Neural progenitor cell (in vitro differentiated cells): ENCODE results near the gene YBX3. TPM values are rescaled to one million over a fixed set of nuclear protein-coding genes. Genes with fewer than 3 reads are reported as not detected.

Source experiments
- DNase-seq: peaks from one replicate; pipeline ENCODE4 v3.0.0-alpha.2; 2016; ENCODE audit warnings: low spot score
- H2AFZ ChIP-seq: fragments of 200-600 bp; sonication (generic); replicated peaks from 2 replicates; pipeline ENCODE4 v1.6.1; 2016; ENCODE audit warnings: antibody characterized with exemption
- H3F3A ChIP-seq: fragments of 200-600 bp; sonication (generic); 2 replicates; pipeline ENCODE4 v1.6.1; 2016; ENCODE audit warnings: antibody characterized with exemption, low read depth
- H3K27ac ChIP-seq: fragments of 200-600 bp; sonication (generic); 2 replicates; pipeline ENCODE4 v1.5.1; 2016; ENCODE audit warnings: mild to moderate bottlenecking
- H3K27me3 ChIP-seq: fragments of 200-600 bp; sonication (generic); 2 replicates; pipeline ENCODE4 v1.6.1; 2016; ENCODE audit warnings: mild to moderate bottlenecking, moderate library complexity
- H3K36me3 ChIP-seq: fragments of 200-600 bp; sonication (generic); 2 replicates; pipeline ENCODE4 v1.5.1; 2016
- H3K4me1 ChIP-seq: fragments of 200-600 bp; sonication (generic); 2 replicates; pipeline ENCODE4 v1.6.1; 2016; ENCODE audit warnings: mixed run types
- H3K4me2 ChIP-seq: fragments of 200-600 bp; sonication (generic); 2 replicates; pipeline ENCODE4 v1.6.1; 2016
- H3K4me3 ChIP-seq: fragments of 200-600 bp; sonication (generic); 2 replicates; pipeline ENCODE4 v1.5.1; 2016
- H3K79me2 ChIP-seq: fragments of 200-600 bp; sonication (generic); 2 replicates; pipeline ENCODE4 v1.6.1; 2016; ENCODE audit warnings: low read depth
- H3K9ac ChIP-seq: fragments of 200-600 bp; sonication (generic); 2 replicates; pipeline ENCODE4 v1.6.1; 2016
- H3K9me3 ChIP-seq: fragments of 200-600 bp; sonication (generic); 2 replicates; pipeline ENCODE4 v1.5.1; 2016; ENCODE audit warnings: low read depth
- H4K20me1 ChIP-seq: fragments of 200-600 bp; sonication (generic); 2 replicates; pipeline ENCODE4 v1.6.1; 2016; ENCODE audit warnings: low read depth
- H3K27ac Mint-ChIP-seq: 3 replicates; pipeline ENCODE4 v1.8.0; 2021; ENCODE audit warnings: mixed read lengths
- H3K27me3 Mint-ChIP-seq: 2 replicates; pipeline ENCODE4 v1.8.0; 2022; ENCODE audit warnings: low read depth, mild to moderate bottlenecking, inconsistent platforms, moderate library complexity, mixed read lengths; ENCODE audit not compliant: insufficient read depth
- H3K36me3 Mint-ChIP-seq: 3 replicates; pipeline ENCODE4 v1.8.0; 2021; ENCODE audit warnings: mixed read lengths
- H3K4me1 Mint-ChIP-seq: 3 replicates; pipeline ENCODE4 v1.8.0; 2021; ENCODE audit warnings: mixed read lengths
- H3K4me3 Mint-ChIP-seq: 3 replicates; pipeline ENCODE4 v1.8.0; 2021; ENCODE audit warnings: mild to moderate bottlenecking, moderate library complexity, mixed read lengths
- H3K9me3 Mint-ChIP-seq: 3 replicates; pipeline ENCODE4 v1.8.0; 2020; ENCODE audit warnings: mixed read lengths
- CTCF ChIP-seq: fragments of 200-600 bp; sonication (generic); IDR thresholded peaks from 2 replicates; pipeline ENCODE4 v1.5.1; 2017; ENCODE audit warnings: antibody characterized with exemption, mild to moderate bottlenecking
- EZH2 ChIP-seq: fragments of 200-600 bp; sonication (generic); IDR thresholded peaks from 2 replicates; pipeline ENCODE4 v1.6.1; 2017; ENCODE audit warnings: antibody characterized with exemption, mild to moderate bottlenecking, moderate library complexity
- EZH2phosphoT487 ChIP-seq: fragments of 200-600 bp; sonication (generic); IDR thresholded peaks from 2 replicates; pipeline ENCODE4 v1.6.1; 2017; ENCODE audit warnings: antibody characterized with exemption
- total RNA-seq: library from RNA; depleted of rRNA; stranded (reverse); fragments of >200 nt; gene quantifications from 2 replicates; pipeline ENCODE4 v1.2.3, GENCODE V29; 2015; ENCODE audit warnings: low replicate concordance

The YBX3 gene
- total RNA-seq, 1 donor from 2014 or later = 78.9 TPM

- Histone ChIP-seq H3K27me3 (no peaks in the 10 kb centered on the region), H3K27ac (no peak overlapping the region), H3K9me3 (peaks cover 5% of the 10 kb centered on the region), H2AFZ (no peak overlapping the region), H3K9ac (no peak overlapping the region), H3K36me3 (no peaks in the 10 kb centered on the region), H3K4me1 (no peaks in the 10 kb centered on the region), H3K4me3 (no peak overlapping the region), H3F3A (no peaks in the 10 kb centered on the region), H4K20me1 (no peaks in the 10 kb centered on the region), H3K79me2 (no peaks in the 10 kb centered on the region), H3K4me2 (no peak overlapping the region)
- Mint-ChIP-seq H3K4me3 (no peak overlapping the region), H3K4me1 (no peaks in the 10 kb centered on the region), H3K27ac (no peak overlapping the region), H3K27me3 (no peaks in the 10 kb centered on the region), H3K36me3 (no peaks in the 10 kb centered on the region), H3K9me3 (peaks cover 11% of the 10 kb centered on the region)
- DNase-seq = no peak
- no peak for TF ChIP-seq EZH2phosphoT487
Measured at GRCh38 chr12:10661338-10661737, 61.8 kb downstream of the YBX3 start.

- no peak overlapping the region for H2AFZ ChIP-seq
- no peak overlapping the region for H3K27ac Mint-ChIP-seq
- H3K4me1 Mint-ChIP-seq = no peaks in the 10 kb centered on the region
- no peaks in the 10 kb centered on the region for H3F3A ChIP-seq
- H3K9me3 Mint-ChIP-seq = peaks cover 18% of the 10 kb centered on the region
- TF ChIP-seq CTCF = no peak
- no peak for TF ChIP-seq EZH2
- H3K4me3 ChIP-seq = no peak overlapping the region
- H3K27me3 ChIP-seq = no peaks in the 10 kb centered on the region
- H3K4me1 ChIP-seq = no peaks in the 10 kb centered on the region
- no peak overlapping the region for H3K9ac ChIP-seq
- H3K79me2 ChIP-seq = no peaks in the 10 kb centered on the region
- H3K36me3 Mint-ChIP-seq = no peaks in the 10 kb centered on the region
- H3K27ac ChIP-seq = no peak overlapping the region
- H3K27me3 Mint-ChIP-seq = no peaks in the 10 kb centered on the region
- no peak overlapping the region for H3K4me3 Mint-ChIP-seq
- H3K9me3 ChIP-seq = peaks cover 7% of the 10 kb centered on the region
- no peaks in the 10 kb centered on the region for H4K20me1 ChIP-seq
- H3K4me2 ChIP-seq = no peak overlapping the region
- H3K36me3 ChIP-seq = no peaks in the 10 kb centered on the region
- DNase-seq = no peak
Measured at GRCh38 chr12:10654003-10654402, 69.1 kb downstream of the YBX3 start.

GRCh38 chr12:10652192-10652591 lies 70.9 kb downstream of the YBX3 start:
- no peaks in the 10 kb centered on the region for H3K27me3 ChIP-seq
- H3K27ac Mint-ChIP-seq = no peak overlapping the region
- no peaks in the 10 kb centered on the region for H3K36me3 ChIP-seq
- H3K79me2 ChIP-seq = no peaks in the 10 kb centered on the region
- H3K4me1 Mint-ChIP-seq = no peaks in the 10 kb centered on the region
- no peak for TF ChIP-seq EZH2
- no peak for TF ChIP-seq EZH2phosphoT487
- TF ChIP-seq CTCF = no peak
- H3K9me3 Mint-ChIP-seq = peaks cover 20% of the 10 kb centered on the region
- peaks cover 12% of the 10 kb centered on the region for H3K9me3 ChIP-seq
- no peak overlapping the region for H3K4me2 ChIP-seq
- H3K4me3 Mint-ChIP-seq = no peak overlapping the region
- no peaks in the 10 kb centered on the region for H3K36me3 Mint-ChIP-seq
- no peak overlapping the region for H3K9ac ChIP-seq
- H3F3A ChIP-seq = no peaks in the 10 kb centered on the region
- no peaks in the 10 kb centered on the region for H4K20me1 ChIP-seq
- H2AFZ ChIP-seq = no peak overlapping the region
- no peaks in the 10 kb centered on the region for H3K4me1 ChIP-seq
- H3K27me3 Mint-ChIP-seq = no peaks in the 10 kb centered on the region
- H3K27ac ChIP-seq = no peak overlapping the region
- no peak for DNase-seq
- H3K4me3 ChIP-seq = no peak overlapping the region

Other genes starting within 250 kb of the YBX3 start
- 1.4 and 1.8 TPM in 2 replicates for gene EIF2S3B, start 217.4 kb downstream of the YBX3 start, total RNA-seq
- 37.4 and 53.5 TPM in 2 replicates for gene MAGOHB, start 109.7 kb downstream of the YBX3 start, total RNA-seq
- gene STYK1, start 49.3 kb downstream of the YBX3 start, total RNA-seq = 0.06 and 0.15 TPM in 2 replicates
- gene TAS2R7, start 79.3 kb upstream of the YBX3 start, total RNA-seq = not detected in 2 replicates
- 0.22 TPM in 1 of 2 replicates, not detected in the other for gene TAS2R8, start 84.0 kb upstream of the YBX3 start, total RNA-seq
- gene TAS2R9, start 86.8 kb upstream of the YBX3 start, total RNA-seq = not detected in 2 replicates
- 0.87 and 1.4 TPM in 2 replicates for gene TAS2R10, start 103.0 kb upstream of the YBX3 start, total RNA-seq
- 0.69 and 2.6 TPM in 2 replicates for gene PRR4, start 126.2 kb upstream of the YBX3 start, total RNA-seq
- gene PRH1, start 160.9 kb upstream of the YBX3 start, total RNA-seq = 24.1 and 30.3 TPM in 2 replicates
- 2.0 and 2.4 TPM in 2 replicates for gene TAS2R13, start 186.2 kb upstream of the YBX3 start, total RNA-seq
- not detected in 2 replicates for gene PRH2, start 205.9 kb upstream of the YBX3 start, total RNA-seq
- gene TAS2R14, start 215.9 kb upstream of the YBX3 start, total RNA-seq = 4.1 and 7.0 TPM in 2 replicates